GM13977 (cell line): ENCODE results near the gene PPP1R9A.

ENCODE experiments used
- DNase-seq: peaks from one replicate; pipeline ENCODE4 v3.0.0; 2012; ENCODE audit warnings: low spot score
- in situ Hi-C: fragments of 300-500 bp; cut with MboI; formaldehyde crosslinking; loops from one replicate; pipeline ENCODE4 v1.12.0; 2022; ENCODE audit warnings: low sequenced_read_pairs, low pct_unique_long_range_greater_than_20kb, mixed read lengths, inconsistent platforms; ENCODE audit not compliant: unreplicated experiment
- TF ChIP-seq, protein P1 (sequence below): IDR thresholded peaks from 2 replicates; pipeline ENCODE4 v1.5.1; 2012; ENCODE audit warnings: mild to moderate bottlenecking, control low read depth; ENCODE audit not compliant: insufficient read depth; ENCODE audit errors: extremely low read depth, missing control alignments

Gene PPP1R9A

DNA sequence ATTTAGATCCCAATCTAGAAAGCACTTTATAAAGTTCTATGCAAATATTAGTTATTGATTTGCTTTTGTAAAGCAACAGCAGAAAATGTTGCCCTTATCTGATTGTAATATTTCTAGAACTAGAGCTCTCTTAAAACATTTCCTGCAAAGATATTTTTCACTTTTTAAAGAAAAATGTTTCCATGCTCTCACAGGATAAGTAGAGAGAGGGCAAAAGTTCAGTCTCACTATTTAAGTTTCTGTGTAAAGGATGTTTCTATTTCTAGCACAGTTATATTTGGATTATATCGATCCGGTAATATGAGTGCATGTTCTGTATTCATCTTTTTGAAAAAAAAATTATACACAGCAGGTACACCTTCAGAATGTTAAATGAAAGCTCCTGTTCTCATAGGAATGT lies 334.9 kb downstream of the PPP1R9A start:
- TF ChIP-seq, protein P1, sequence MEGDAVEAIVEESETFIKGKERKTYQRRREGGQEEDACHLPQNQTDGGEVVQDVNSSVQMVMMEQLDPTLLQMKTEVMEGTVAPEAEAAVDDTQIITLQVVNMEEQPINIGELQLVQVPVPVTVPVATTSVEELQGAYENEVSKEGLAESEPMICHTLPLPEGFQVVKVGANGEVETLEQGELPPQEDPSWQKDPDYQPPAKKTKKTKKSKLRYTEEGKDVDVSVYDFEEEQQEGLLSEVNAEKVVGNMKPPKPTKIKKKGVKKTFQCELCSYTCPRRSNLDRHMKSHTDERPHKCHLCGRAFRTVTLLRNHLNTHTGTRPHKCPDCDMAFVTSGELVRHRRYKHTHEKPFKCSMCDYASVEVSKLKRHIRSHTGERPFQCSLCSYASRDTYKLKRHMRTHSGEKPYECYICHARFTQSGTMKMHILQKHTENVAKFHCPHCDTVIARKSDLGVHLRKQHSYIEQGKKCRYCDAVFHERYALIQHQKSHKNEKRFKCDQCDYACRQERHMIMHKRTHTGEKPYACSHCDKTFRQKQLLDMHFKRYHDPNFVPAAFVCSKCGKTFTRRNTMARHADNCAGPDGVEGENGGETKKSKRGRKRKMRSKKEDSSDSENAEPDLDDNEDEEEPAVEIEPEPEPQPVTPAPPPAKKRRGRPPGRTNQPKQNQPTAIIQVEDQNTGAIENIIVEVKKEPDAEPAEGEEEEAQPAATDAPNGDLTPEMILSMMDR: no peak
- in situ Hi-C loops: no loop called here
- no peak for DNase-seq

GRCh38 chr7:95244616-95245015 lies 337.2 kb downstream of the PPP1R9A start:
- in situ Hi-C loops: no loop called here
- TF ChIP-seq, protein P1: no peak
- no peak for DNase-seq

DNA sequence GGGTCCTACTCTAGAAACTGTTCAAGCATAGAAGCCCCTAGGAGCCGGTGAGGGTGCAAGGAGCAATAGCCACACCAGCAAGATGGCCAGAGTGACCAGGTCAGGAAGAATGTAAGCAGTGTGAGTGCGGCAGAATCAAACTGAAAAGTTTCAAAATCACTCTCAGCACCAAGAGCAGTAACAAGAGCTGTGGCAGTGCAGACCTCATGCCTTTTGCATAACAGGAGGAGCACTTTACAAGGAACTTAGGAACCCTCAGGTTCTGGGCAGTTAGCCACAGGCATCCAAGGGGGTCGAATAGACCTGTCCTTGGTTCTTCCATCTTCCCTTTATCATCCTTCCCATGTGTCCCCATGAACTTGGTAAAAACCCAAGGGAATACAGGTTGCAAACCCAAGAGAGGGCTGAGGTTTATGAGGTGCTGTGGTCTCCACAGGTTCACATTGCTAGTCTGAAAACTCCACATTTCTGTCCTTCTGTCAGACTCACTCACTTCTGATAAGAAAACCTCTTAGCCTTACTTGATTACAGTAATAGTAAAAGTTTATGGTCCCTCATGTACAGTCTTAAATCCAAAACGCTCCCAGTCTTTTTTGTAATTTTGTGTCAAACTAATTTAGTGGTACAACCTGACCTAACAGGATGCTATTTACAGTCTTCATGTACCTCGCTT lies 338.6 kb downstream of the PPP1R9A start:
- DNase-seq: no peak
- in situ Hi-C loops: no loop called here
- TF ChIP-seq, protein P1: no peak

DNA sequence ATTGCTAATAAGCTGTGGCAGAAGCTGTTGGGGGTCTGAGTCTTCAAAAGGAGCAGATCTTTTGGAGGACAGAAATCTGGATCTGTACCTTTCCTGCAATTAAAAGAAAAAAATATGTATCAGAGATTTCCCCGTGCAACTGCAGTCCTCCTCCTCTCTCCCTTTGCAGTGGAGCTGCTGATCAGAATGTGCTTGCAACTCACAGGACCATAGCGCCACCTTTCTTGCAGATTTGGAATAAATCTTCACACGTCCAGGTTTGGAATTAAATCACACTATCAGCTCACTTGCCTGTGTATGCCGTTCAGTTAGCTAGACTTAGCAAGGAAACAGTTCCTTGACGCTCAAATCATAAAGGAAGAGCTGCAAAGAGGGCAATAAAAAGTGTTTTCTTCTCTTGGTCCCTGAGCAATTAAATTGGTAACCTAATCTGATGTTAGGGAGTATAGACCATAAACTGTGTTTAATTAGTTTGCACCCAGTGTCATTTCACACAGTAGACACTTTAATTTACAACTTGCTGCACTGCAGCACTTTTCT lies 339.5 kb downstream of the PPP1R9A start:
- peak; percentile 27 for DNase-seq
- TF ChIP-seq, protein P1: peak; percentile 76
- in situ Hi-C loops: no loop called here

- TF ChIP-seq, protein P1: no peak
- in situ Hi-C loops: no loop called here
Measured at GRCh38 chr7:95250571-95250970, 343.2 kb downstream of the PPP1R9A start.

DNA sequence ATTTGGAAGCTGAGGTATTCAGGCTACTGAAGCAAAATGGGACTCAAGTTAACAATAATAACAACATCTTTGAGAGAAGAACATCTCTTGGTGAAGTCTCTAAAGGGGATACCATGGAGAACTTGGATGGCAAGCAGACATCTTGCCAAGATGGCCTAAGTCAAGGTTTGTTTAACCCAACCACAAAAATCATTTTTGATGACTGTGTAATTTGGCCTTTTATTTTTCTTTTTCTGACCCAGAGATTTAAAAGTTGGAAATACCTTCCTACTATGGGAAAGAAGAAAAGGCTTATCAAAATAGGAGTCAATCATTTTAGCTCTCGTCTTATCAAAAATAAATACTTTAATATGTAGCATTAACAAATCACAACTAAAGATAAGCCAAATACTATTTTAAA lies 344.6 kb downstream of the PPP1R9A start:
- TF ChIP-seq, protein P1: no peak
- in situ Hi-C loops: no loop called here
- no peak for DNase-seq

More at GRCh38 chr7:95250571-95250970, 343.2 kb downstream of the PPP1R9A start:
- DNase-seq: no peak

GRCh38 chr7:95253986-95254385 lies 346.6 kb downstream of the PPP1R9A start:
- TF ChIP-seq, protein P1: no peak
- in situ Hi-C loops: no loop called here
- DNase-seq: no peak
